H1 (cell line): ENCODE results near the gene INCENP. TPM values are rescaled to one million over a fixed set of nuclear protein-coding genes. Genes with fewer than 3 reads are reported as not detected.

Experiments
- BRCA1 ChIP-seq: IDR thresholded peaks from 2 replicates; pipeline ENCODE4 v1.6.1; 2012; ENCODE audit warnings: low read depth, low read length, improper control_type of control experiment
- CBX5 ChIP-seq: fragments of 300-800, 300-1000 bp; sonication (generic); IDR thresholded peaks from 2 replicates; pipeline ENCODE4 v1.7.1; 2016; ENCODE audit warnings: antibody characterized with exemption, low read length, low read depth
- CEBPB ChIP-seq: IDR thresholded peaks from 2 replicates; pipeline ENCODE4 v1.6.1; 2012; ENCODE audit warnings: low read depth, low read length
- CTBP2 ChIP-seq: IDR thresholded peaks from 2 replicates; pipeline ENCODE4 v1.7.0; 2011; ENCODE audit warnings: borderline replicate concordance, mild to moderate bottlenecking, moderate library complexity, mixed read lengths, low read length; ENCODE audit not compliant: insufficient read depth, insufficient read length
- GABPA ChIP-seq: IDR thresholded peaks from 2 replicates; pipeline ENCODE4 v1.6.1; 2011; ENCODE audit warnings: mild to moderate bottlenecking, low read length, moderate library complexity, borderline replicate concordance; ENCODE audit not compliant: insufficient read depth
- HDAC2 ChIP-seq, 2 experiments: fragments of 300-600 bp in 1 of 2; sonication (generic) in 1 of 2; IDR thresholded peaks; 2 replicates each; pipeline ENCODE4 v1.6.1; 2011 to 2012; ENCODE audit warnings: low read depth in 2 of 2, low read length in 2 of 2, mild to moderate bottlenecking in 2 of 2, moderate library complexity in 2 of 2, borderline replicate concordance in 1 of 2, inconsistent platforms in 1 of 2
- RNF2 ChIP-seq: fragments of 200-900, 300-1000 bp; sonication (generic); IDR thresholded peaks from 2 replicates; pipeline ENCODE4 v1.7.1; 2016; ENCODE audit warnings: borderline replicate concordance, low read depth, mild to moderate bottlenecking, antibody characterized with exemption, low read length; ENCODE audit not compliant: poor library complexity, severe bottlenecking; ENCODE audit errors: missing control alignments
- SIN3A ChIP-seq, 2 experiments: IDR thresholded peaks in 1 of 2; conservative IDR thresholded peaks in 1 of 2; 2 replicates each; pipeline ENCODE4 v1.6.1; 2011 to 2012; ENCODE audit warnings: low read length in 2 of 2, improper control_type of control experiment in 1 of 2, low read depth in 1 of 2, mild to moderate bottlenecking in 1 of 2
- TAF7 ChIP-seq: optimal IDR thresholded peaks from 2 replicates; pipeline ENCODE3; 2011; ENCODE audit warnings: low read depth, mild to moderate bottlenecking, inconsistent platforms, low read length, moderate library complexity, borderline replicate concordance
- polyA plus RNA-seq, 7 experiments: library from polyadenylated mRNA; depleted of rRNA in 3 of 7; stranded (reverse) in 5 of 7; unstranded in 2 of 7; fragments of >200 nt in 5 of 7; fragments of 200-250 nt in 2 of 7; gene quantifications; 1 replicate in 5 of 7; 2 replicates in 1 of 7; 4 replicates in 1 of 7; pipeline versions ENCODE4 v1.2.1 to v1.2.3, GENCODE V29; 2011 to 2013; ENCODE audit warnings: missing spikeins in 2 of 7, mixed read lengths in 2 of 7
- total RNA-seq: library from RNA; stranded (reverse); fragmentation: NEBNext Ultra II Directional; extraction: Animal tissue kit (Norgen Biotek cat#: 25700); gene quantifications from 2 replicates; pipeline ENCODE4 v1.2.1, GENCODE V29; 2021
- TF ChIP-seq, protein P1 (sequence below): IDR thresholded peaks from 2 replicates; pipeline ENCODE4 v1.6.1; 2012; ENCODE audit warnings: inconsistent platforms

INCENP gene
- total and polyA plus RNA-seq, 2 of the 8 experiments (the other 6 are each of a cell fraction or from before 2014, with no cell fraction given), result 25.4 to 132 TPM

GRCh38 chr11:62138630-62139425, 15.0 kb downstream of the INCENP start (continued):
- TF ChIP-seq RNF2 (no peak), BRCA1 (no peak), TAF7 (no peak), SIN3A (conservative IDR thresholded peaks at IDR 0.05 in 1 of 2, IDR thresholded peaks at IDR 0.05 in 1 of 2; ENCODE audit: low read depth in 1 of 2, low read length in 2 of 2) (no peak), CEBPB (no peak), HDAC2 (IDR thresholded peaks at IDR 0.05; ENCODE audit: borderline replicate concordance in 1 of 2, low read depth in 2 of 2, low read length in 2 of 2) (no peak), CTBP2 (no peak), CBX5 (no peak), GABPA (no peak)
- TF ChIP-seq, protein P1, sequence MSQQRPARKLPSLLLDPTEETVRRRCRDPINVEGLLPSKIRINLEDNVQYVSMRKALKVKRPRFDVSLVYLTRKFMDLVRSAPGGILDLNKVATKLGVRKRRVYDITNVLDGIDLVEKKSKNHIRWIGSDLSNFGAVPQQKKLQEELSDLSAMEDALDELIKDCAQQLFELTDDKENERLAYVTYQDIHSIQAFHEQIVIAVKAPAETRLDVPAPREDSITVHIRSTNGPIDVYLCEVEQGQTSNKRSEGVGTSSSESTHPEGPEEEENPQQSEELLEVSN, result no peak
